COLO668 (cell line): Measurements from ENCODE around the gene TSTD2.
A peak's percentile ranks its signal among the peaks of the same experiment; 100 is the strongest.
"Not testable (repeated sequence)": the region's sequence is repeated elsewhere in the genome, so short reads cannot be mapped to it uniquely, and the experiment has no call there.

Experiments used
- DNase-seq: peaks from one replicate; lab custom pipeline; 2025; ENCODE audit not compliant: unreplicated experiment; lab: John Stamatoyannopoulos, UW

TSTD2 gene

DNA sequence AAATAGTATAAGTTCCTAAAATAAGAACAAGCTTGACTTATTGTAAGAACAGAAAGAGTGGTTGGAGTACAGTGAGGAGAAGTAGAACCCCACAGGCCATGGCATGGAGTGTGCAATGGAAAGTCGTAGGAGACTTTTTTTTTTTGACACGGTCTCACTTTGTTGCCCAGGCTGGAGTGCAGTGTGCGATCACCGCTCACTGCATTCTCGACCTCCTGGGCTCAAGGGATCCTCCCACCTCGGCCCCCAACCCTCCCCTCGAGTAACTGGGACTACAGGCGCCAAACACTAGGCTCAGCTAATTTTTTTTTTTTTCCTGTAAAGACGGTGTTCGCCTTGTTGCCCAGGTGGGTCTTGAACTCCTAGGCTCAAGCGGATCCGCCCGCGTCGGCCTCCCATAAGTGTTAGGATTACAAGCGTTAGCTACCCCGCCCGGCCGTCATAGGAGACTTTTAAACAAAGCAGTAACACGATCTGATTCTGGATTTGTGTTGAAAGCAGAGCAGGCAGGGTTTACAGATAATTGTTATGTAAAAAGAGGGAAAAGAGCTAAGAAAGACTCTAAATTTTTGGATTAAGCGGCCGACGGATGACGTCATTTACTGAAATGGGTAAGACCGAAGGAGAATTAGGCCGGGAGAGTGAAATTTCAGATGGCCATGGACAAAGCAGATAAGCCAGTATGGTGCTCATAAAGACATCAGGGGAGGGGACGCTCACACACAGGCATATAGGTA lies 752 bp downstream of the TSTD2 start:
- DNase-seq: peak; percentile 71

- DNase-seq: no peak
Measured at GRCh38 chr9:97630591-97630990, 2.6 kb downstream of the TSTD2 start.

GRCh38 chr9:97629156-97629555 lies 4.0 kb downstream of the TSTD2 start:
- no peak for DNase-seq

DNA sequence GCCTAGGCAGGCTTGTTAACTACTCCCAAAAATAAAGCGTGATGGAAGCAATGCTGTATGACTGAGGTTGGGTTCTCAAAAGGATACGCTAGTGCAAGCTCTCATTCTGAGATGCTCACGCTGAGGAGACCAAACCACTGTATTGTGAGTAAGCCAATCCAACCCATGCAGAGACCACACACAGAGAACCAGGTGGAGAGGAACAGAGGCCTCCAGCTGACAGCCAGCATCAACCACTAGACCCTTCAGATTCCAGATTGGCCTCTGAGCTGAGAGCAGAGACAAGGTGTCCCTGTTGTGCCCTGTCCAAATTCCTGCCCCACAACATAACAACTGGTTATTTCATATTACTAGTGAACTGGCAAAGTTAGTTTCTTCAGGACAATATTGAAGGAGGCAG lies 4.5 kb downstream of the TSTD2 start:
- DNase-seq: no peak

DNA sequence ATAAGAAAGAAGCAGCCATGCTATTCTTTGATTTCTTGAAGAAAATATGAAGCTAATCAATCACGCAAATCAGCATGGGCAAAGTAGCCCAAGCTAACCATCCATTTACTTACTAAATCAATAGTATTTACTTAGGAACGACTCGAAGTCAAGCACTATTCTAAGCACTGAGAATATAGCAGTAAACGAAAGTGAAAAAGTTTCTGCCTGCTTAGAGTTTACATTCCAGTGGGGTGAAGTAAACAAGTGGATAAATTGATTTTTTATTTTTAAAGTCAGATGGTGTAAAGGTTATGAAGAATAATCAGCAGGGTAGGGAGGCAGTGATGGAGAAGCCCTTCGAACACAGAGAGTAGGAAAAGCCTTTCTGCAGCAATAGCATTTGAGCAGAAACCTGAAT lies 5.5 kb downstream of the TSTD2 start:
- no peak for DNase-seq

DNA sequence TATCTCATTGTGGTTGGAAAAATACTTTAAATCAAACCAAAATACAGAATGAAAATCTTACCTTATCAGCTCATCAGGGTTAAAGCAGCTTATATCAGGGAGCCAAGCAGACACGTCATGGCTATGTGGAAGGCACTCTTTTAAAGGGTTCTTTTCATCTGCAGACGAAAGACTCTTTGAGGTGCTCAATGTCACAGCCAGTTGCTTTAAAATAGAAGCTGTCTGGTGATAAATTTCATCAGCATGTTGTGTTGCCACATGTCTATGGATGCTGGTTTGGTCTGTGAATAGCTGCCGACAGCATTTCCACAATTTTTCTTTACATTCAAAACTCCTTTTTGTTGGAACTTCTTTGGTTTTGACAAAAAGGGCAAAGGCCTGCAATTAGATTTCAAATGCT lies 7.5 kb downstream of the TSTD2 start:
- DNase-seq: no peak

- DNase-seq: no peak
Measured at GRCh38 chr9:97623946-97624345, 9.2 kb downstream of the TSTD2 start.

DNA sequence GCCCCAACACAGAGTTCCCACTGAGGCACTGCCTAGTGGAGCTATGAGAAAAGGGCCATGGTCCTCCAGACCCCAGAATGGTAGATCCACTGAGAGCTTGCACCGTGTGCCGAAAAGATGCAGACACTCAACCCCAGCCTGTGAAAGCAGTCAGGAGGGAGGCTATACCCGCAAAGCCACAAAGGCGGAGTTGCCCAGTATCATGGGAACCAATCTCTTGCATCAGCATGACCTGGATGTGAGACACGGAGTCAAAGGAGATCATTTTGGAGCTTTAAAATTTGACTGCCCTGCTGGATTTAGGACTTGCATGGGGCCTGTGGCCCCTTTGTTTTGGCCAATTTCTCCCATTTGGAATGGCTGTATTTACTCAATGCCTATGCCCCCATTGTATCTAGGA lies 10.7 kb downstream of the TSTD2 start:
- DNase-seq: not testable (repeated sequence)

GRCh38 chr9:97620063-97620462 lies 13.1 kb downstream of the TSTD2 start:
- DNase-seq: not testable (repeated sequence)

GRCh38 chr9:97617939-97618416 lies 15.2 kb downstream of the TSTD2 start:
- DNase-seq: no peak

GRCh38 chr9:97615439-97616072 lies 17.6 kb downstream of the TSTD2 start:
- peak; percentile 58 for DNase-seq

DNA sequence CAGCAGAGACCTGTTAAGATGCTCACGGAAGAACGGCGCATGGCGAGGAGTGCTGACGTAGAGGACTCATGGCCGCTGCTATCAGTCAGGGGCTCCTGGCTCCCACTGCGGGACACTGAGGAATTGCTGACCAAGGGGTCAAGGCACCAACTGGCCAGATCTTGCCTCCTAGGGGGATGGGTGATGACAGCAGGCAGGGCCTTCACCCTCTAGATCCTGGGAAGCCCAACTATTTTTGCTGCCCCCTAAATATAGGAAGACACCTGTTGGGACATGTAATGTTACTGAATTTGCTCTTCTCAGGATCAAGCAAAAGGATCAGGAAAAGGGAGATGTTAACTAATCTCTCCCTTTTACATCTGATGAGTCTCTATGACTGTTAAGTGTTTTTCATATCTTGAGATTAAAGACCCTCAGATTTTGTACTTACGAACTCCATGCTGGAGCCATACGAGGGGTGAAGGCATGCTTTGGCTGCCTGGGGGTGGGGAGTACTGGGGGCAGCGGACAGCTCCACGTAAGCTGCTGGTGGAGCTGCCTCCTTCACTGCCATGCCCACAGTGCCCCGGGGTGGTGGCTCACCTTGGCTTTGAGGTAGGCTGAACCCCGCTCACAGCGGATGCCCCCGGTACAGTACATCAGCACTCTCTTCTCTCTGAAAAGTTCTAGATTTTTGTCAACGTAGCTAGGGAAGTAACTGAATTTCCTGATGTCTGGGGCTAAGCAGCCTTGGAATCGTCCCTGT lies 28.1 kb downstream of the TSTD2 start:
- no peak for DNase-seq

- no peak for DNase-seq
Measured at GRCh38 chr9:97602430-97602829, 30.7 kb downstream of the TSTD2 start.

DNA sequence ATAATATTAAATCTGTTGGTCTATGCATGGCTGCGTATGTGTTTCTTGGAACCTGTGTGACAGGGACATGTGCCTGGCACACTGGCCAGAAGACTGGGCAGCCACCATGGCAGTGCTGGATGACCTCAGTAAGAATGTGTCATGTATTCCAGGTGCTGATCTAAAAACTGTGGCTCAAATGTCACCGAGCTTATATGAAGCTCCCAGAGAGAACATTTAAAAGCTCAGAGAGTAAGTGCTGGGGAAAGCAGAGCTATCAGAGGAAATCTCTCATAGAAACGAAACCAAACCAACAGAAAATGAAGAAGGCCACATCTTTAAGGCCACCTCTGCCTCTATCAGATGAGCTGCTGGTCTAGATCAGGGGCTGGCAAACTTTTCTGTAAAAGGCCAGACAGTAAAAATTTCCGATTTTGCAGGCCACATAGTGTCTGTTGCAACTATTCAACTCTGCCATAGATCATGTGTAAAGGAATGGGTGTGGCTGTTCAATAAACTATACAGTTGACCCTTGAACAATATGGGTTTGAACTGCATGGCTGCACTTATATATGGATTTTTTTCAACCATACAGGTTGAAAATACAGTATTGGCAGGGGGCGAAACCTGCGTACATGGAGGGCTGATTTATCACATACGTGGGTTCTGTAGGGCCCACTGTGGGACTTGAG lies 31.8 kb downstream of the TSTD2 start:
- no peak for DNase-seq

DNA sequence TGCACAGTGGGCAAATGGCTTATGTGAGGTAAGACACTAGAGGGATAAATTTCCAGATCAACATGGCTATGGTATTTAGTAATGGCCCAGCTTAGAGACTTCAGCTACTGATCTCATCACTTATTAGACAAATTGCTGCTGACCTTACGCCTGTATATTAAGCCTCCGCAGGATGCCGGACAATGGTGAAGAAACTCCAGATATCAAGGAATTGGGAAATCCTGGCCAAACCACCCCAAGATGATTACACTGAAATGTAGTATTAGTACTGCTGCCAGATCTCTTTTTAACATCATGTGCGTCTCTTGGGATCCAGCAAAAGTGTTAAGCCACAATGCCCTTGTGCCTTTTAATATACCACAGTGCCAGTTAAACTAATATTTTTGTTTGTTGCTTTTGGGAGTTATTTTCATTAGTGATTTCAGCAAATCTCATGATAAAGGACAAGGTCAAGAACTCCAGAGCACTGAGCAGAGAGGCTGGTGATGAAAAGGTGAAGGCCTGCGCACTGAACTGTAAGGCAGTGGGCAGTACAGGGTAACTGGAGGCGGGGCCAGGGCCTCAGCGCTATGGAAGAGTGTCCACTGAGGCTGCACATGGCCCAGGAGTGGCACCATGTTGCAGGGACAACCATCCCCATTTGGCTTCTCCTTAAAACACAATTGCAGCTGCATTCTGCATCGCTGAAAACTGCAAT lies 32.5 kb downstream of the TSTD2 start:
- DNase-seq: no peak

DNA sequence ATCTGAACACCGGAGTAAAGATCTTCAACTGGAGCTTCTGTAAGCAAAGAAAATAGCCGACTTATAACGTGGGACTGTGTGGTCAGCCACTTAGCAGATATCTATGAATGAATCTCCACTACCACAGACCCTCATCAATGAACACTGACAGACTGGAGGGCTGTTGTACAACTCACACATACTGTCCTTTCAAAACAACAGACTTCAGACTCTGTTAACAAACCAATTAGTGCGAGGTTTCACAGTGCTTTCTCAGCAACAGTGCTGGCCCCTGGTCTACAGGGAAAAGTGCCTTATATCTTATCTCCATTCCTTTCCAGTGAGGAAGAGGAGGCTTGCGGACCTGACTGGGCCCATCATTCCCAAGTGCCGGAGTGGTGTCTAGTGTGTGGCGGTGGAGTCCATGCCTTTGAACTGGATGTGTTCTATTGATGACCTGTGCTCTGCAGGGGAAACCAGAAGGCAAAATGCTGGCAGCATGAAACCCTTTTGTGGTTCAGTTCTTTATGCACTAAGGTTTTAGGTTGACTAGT lies 33.8 kb downstream of the TSTD2 start:
- DNase-seq: no peak

- DNase-seq: peak; percentile 74
Measured at GRCh38 chr9:97598461-97599288, 34.5 kb downstream of the TSTD2 start.

DNA sequence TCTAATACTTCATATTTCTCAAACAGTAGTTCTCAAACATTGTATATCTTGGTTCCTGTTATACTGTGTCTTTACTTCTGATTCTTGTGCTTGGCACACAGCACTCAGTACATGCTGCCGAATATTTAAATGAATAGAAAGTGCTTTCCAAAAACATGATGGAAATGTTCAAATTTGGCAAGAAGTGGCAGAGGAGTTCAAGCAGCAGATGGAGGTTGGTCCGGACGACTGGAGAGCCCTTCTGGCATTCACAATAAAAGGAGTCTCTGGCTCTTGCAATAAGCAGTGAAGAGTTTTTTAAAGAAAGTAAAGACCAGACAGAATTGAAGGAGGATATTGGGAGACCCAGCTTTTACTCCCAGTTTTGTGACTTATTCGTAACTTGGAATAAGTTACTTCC lies 36.3 kb downstream of the TSTD2 start:
- no peak for DNase-seq

- DNase-seq: peak; percentile 72
Measured at GRCh38 chr9:97594381-97594921, 38.7 kb downstream of the TSTD2 start.
